Stimulated activated naive CD4-positive, alpha-beta T cell (primary cell): ENCODE measurements around the gene STMN3.

ENCODE experiments used
- DNase-seq, 6 experiments: peaks; one replicate each; lab custom pipeline; 2025; lab: John Stamatoyannopoulos, UW

The STMN3 gene

GRCh38 chr20:63653041-63653973 lies at the start of gene STMN3:
Gene STMN3 (minus strand): TSS chr20:63653424. CDS start chr20:63653345, 79 bp downstream.
- DNase-seq = peak; percentile 57 to 74 (median 66)

GRCh38 chr20:63702036-63702665 lies 48.9 kb upstream of the STMN3 start:
- no peak for DNase-seq

DNA sequence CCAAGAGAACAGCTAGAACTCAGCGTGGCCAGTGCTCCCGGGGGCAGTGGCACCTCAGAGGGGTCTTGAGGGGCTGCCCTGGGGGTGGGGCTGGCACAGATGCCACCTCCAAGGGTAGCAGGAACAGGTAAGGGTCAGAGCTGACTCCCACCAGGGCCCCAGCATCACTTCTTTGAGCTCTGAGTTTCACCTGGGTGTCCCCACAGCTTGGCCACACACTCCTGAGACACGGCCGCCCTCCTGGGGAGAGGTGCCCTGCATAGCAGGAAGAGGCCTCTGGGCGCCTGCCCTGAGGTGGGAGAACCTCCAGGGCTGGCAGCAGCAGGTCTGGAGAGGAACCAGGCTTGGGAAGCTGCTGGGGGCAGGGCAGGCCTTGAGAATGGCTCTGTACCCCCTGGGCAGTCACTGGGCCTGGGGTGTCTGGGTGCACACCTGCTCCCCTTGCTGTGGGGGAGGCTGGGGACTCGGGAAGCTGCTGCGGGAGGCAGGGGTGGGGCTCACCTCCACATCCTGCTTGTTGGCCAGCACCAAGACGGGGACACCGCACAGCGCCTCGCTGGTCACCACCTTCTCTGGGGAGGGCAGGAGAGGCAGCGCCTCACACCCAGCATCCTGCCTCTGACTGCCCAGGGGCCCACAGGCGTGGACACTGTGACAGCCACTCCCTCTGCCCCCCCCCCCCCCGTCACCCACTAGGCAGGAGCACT lies 48.3 kb upstream of the STMN3 start:
- DNase-seq = no peak

DNA sequence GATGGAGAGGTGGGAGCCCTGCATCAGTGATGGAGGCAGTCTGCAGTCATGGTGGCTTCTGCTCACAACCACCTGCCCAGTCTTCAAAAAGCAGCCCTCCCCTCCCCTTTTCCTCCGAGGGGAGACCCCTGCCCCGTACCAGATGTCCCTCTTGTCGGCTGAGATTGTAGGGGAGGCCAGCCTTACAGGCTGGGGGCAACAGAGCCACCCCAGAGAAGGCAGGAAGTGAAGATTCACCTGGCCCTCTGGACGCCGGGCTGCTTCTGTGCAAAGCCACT lies 47.8 kb upstream of the STMN3 start:
- DNase-seq = no peak

DNA sequence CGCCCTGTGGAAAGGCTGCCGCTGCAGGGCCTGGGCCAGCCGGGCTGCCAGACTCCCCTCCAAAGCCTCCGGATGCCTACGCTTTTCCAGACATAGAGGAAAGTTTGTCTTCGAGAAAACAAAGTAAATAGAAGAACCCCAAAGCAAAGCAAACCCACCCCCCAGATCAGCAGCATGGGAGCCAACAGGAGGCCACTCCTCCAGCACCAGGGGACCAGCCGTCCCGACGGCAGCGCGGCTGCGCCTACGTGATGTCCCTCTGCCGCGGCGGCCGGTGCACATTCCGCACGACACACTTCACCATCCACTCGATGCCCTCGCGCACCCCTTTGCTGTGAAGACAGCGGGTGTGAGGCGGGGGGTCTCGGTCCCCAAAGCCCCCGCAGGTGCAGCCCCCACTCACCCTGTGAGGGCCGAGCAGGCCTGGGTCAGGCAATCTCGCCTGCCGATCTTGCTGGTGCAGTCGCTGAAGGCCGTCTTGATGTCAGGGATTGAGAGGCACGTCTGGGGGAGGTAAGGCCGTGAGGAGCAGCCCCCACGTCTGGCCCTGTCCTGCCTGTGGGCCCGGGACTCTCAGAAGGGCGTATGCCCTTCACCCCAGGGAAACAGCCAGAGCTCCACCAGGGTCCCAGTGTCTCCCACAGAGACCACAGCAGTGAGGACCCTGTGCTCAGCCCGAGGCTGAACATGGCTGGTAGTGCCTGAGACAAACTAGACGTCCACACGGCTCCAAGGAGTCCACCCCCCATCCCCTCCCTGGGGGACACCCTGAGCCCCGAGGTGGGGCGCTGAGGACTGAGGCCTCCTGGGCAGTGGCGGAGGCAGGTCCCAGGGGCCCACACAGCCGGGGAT lies 47.2 kb upstream of the STMN3 start:
- DNase-seq = no peak

GRCh38 chr20:63699466-63700198 lies 46.4 kb upstream of the STMN3 start:
- DNase-seq = no peak

GRCh38 chr20:63698739-63699465 lies 45.7 kb upstream of the STMN3 start:
- no peak for DNase-seq

DNA sequence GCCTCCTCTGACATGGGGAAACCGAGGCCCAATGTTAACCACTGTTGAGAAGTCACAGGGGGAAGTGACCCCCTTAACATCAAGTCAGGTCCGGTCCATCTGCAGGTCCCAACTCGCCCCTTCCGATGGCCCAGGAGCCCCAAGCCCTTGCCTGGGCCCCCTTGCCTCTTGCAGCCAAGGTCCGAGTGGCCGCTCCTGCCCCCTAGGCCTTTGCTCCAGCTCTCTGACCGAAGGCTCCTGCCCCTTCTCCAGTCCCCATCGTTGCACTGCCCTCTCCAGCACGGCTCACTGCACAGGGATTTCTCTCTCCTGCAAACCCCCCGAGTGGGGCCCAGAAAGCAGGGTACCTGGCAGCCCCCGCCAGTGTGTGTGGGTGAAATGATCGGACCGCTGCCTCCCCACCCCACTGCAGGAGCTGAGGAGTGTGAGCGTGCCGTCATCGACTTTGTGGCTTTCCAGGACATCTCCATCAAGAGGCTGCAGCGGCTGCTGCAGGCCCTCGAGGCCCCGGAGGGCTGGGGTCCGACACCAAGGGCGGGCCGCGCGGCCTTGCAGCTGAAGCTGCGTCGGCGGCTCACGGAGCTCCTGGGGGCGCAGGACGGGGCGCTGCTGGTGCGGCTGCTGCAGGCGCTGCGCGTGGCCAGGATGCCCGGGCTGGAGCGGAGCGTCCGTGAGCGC lies 44.8 kb upstream of the STMN3 start:
- no peak for DNase-seq

DNA sequence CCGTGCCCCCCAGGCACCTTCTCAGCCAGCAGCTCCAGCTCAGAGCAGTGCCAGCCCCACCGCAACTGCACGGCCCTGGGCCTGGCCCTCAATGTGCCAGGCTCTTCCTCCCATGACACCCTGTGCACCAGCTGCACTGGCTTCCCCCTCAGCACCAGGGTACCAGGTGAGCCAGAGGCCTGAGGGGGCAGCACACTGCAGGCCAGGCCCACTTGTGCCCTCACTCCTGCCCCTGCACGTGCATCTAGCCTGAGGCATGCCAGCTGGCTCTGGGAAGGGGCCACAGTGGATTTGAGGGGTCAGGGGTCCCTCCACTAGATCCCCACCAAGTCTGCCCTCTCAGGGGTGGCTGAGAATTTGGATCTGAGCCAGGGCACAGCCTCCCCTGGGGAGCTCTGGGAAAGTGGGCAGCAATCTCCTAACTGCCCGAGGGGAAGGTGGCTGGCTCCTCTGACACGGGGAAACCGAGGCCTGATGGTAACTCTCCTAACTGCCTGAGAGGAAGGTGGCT lies 44.2 kb upstream of the STMN3 start:
- DNase-seq = no peak

DNA sequence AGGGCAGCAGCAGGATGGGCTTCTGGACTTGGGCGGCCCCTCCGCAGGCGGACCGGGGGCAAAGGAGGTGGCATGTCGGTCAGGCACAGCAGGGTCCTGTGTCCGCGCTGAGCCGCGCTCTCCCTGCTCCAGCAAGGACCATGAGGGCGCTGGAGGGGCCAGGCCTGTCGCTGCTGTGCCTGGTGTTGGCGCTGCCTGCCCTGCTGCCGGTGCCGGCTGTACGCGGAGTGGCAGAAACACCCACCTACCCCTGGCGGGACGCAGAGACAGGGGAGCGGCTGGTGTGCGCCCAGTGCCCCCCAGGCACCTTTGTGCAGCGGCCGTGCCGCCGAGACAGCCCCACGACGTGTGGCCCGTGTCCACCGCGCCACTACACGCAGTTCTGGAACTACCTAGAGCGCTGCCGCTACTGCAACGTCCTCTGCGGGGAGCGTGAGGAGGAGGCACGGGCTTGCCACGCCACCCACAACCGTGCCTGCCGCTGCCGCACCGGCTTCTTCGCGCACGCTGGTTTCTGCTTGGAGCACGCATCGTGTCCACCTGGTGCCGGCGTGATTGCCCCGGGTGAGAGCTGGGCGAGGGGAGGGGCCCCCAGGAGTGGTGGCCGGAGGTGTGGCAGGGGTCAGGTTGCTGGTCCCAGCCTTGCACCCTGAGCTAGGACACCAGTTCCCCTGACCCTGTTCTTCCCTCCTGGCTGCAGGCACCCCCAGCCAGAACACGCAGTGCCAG lies 43.6 kb upstream of the STMN3 start, which contains the start of gene TNFRSF6B:
TNFRSF6B (plus strand) TSS at position 25 of the 729 bp plus-strand sequence; CDS start at position 141, 116 bp downstream.
- peak in 2 of 6 experiments; percentile 47 to 53 for DNase-seq

DNA sequence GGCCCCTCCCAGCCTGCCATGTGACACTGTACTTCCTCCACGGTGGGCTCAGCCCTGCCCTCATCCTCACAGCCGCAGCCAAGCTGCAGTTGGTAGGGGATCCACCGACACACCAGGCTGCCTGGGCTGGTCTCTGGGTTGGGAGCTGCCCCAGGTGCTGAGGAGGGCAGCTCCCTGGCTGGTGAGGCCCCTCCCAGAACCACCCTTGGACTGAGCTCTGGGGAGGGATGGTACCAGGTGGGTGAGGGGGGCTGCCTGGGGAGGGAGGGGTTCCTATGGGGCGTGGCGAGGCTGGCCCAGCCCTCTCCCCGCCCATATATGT lies 43.0 kb upstream of the STMN3 start:
- peak in 4 of 6 experiments; percentile 12 to 43 (median 24) for DNase-seq

GRCh38 chr20:63695424-63696305 lies 42.4 kb upstream of the STMN3 start:
- no peak for DNase-seq

- DNase-seq = no peak
Observed at GRCh38 chr20:63694584-63695423, 41.6 kb upstream of the STMN3 start.

- DNase-seq = no peak
Observed at GRCh38 chr20:63693733-63694583, 40.7 kb upstream of the STMN3 start.

- DNase-seq = peak in 1 of 6 experiments; percentile 9
Observed at GRCh38 chr20:63693083-63693732, 40.0 kb upstream of the STMN3 start.
